ENCODE measurements around the gene NEURL1. TPM values are rescaled to one million over a fixed set of nuclear protein-coding genes. Genes with fewer than 3 reads are reported as not detected.

NEURL1 gene
- total RNA-seq, 1 experiment from 2014 or later, result not detected

- DNase-seq (ENCODE audit: low read depth), result no peak
Measured at GRCh38 chr10:103545366-103545765, 51.9 kb downstream of the NEURL1 start.

DNA sequence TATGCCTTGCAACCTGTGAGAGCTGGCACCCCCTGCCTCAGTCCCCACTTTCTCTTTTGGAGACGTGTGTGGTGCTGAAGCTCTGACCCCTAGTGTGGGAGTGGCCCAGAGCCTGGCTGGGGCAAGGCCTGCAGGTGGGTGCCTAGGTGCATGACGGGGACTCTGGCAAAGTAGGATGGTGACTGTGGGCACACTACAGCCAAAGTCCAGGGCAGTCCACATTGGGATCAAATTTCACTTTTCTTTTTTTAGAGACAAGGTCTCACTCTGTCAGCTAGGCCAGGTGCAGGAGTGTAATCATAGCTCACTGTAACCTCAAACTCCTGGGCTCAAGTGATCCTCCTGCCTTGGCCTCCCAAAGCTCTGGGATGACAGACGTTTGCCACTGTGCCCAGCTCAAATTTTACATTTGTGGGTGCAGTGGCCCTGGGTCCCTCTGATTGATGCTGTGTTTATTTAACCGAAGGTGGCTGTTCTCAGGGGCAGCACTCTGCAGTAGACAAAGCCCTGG lies 52.3 kb downstream of the NEURL1 start:
- no peak for DNase-seq (ENCODE audit: low read depth)

GRCh38 chr10:103546401-103546800 lies 52.9 kb downstream of the NEURL1 start:
- DNase-seq (ENCODE audit: low read depth), result no peak

GRCh38 chr10:103547391-103547946 lies 54.0 kb downstream of the NEURL1 start:
- no peak for DNase-seq (ENCODE audit: low read depth)

DNA sequence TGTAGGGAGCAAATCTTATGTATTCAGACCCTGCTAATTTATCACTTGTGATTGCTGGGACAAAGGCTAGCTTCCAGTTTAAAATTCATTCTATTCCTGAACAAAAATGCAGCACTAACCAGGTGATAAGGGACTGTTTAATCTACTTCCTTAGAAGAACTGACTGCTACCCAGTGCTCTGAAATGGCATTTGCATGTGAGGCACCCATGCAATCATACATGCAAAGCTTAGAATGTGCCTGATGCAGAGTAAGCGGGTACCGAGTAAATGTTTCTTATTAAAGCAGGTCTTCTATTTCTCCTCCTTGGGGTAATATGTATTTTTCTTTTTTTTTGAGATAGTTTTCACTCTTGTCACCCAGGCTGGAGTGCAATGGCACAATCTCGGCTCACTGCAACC lies 54.5 kb downstream of the NEURL1 start:
- no peak for DNase-seq (ENCODE audit: low read depth)

- DNase-seq (ENCODE audit: low read depth), result no peak
Measured at GRCh38 chr10:103548581-103549348, 55.3 kb downstream of the NEURL1 start.

DNA sequence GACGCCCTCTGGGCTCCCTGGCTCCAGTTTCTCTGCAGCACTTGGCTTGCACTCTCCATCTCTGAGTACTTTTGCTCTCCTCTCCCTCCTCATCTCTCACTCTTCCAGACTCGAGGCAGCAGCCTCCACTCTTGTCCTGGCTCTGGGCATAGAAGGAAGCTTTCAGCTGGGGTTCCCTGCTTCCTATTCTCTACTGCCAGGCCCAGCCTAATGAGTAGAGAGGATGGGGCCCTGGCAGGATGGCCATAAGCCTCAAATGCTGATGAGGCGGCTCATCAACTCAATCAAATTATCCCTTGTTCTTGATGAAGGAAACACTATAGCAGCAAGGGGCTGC lies 55.8 kb downstream of the NEURL1 start:
- DNase-seq (ENCODE audit: low read depth), result no peak

- DNase-seq (ENCODE audit: low read depth), result no peak
Measured at GRCh38 chr10:103550229-103550628, 56.7 kb downstream of the NEURL1 start.

DNA sequence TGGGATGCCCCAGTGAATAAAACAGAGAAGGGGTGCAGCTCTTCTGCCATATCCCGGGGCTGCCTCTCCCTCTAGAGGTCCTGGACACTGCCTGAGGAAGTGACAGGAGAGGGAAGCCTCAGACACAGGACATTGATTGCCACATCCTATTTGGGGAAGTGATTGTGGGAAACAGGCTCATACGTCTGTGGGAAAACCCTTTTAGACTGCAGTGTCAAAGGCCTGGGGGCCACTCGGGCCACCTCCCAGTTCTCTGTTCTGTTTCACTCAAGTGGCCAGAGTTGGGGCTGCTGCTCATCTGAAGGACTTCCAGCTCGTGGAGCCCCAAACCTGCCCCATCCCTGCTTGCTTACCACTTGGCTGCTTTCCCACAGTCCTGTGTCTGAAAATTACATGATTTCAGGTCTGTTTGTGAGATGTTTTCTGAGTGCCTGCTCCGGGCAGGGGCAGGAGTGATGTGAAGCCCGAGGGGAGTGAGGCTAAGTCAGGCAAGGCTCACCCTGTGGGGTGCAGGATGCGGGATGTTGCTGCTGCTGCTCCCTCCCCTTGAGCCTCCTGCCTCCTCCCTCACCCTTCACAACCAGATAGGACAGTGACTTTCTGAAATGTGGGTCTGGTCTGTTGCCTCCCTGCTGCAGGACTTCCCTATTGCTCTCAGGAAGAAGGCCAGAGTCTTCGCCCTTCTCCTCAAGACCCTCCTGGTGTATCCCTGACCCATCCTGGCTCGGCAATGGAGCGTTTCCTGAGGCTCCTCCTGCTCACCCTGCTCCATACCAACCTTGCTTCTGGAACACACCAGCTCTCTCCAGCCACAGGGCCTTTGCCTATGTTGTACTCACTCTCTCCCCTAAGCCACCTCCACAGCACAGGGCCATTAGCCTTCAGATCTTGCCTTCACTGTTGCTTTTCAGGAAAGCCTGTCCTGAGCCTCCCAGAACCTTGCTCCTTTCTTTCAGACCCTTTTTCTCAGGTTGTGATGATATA lies 58.4 kb downstream of the NEURL1 start:
- DNase-seq (ENCODE audit: low read depth), result no peak

DNA sequence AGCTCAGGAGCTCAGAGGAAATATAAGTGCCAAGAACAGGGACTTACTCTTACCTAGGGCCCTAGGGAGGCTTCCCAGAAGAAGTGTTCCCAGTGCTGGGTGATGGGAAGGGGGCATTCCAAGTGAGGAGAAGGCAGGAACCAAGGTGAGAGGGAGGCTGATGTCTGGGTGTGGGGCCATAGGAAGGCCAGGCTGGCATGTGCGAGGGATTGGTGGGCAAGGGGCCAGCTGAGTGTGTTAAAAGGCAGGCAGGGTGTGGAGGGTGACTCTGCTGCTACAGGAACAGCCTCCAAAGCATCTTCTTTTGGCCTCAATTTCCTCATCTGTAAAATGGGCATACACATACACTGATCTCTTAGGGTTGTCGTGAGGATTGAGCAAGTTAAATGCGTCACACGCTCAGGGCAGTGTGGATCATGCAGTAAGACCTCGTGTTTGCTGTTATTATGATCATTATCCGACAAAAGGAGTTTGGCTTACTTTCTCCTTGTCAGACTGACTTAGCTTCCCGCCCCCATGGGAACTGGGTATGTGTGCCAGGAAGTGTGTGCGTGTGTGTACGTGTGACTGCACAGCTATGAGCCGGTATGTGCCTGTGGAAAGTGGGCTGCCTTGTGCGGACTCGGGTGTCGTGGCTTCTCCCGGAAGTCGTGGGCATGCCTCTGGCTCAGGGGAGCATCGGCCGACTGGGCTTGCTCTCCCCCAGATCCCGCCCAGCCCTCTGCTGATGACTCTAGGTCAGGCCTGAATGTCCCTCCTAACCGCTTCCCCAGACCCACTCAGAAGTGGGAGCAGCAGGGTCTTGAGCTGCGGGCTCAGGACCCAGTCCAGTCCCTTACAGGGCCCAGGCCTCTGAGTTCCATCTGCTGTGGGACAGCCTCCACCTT lies 59.6 kb downstream of the NEURL1 start:
- no peak for DNase-seq (ENCODE audit: low read depth)

DNA sequence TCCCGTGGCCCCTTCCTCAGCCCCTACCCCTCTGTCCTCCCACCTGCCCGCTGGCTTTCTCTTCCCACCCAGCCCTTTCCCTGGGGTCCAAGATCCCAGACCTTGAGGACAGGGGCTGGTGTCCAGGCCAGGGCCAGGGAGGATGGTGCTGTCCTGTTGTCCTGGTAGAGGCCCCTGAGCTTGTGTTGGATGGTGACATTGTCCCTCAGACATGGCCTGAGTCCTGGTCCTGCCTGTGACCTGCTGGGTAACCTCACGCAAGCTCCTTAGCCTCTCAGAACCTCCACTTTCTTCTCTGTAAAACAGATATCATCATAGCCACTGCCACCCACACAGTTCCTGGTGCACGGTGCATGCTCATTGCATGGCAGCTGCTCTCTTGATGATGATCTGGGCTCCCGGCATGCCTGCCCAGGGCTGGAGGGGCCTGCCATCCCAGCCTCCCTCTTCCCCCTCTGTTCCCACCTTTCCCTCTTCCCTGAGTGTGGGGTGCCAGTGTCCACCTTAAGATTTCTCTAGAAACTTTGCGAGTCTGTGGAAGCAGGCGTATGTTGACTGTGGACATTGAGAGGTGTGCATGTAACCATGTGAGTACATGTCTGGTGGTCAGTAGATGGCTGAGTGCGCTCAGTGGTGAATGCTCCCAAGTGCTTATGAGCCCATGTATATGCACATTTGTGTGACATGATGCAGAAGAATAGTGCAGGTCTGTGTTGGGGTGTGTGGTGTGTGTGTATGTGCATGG lies 60.4 kb downstream of the NEURL1 start:
- DNase-seq (ENCODE audit: low read depth), result no peak

DNA sequence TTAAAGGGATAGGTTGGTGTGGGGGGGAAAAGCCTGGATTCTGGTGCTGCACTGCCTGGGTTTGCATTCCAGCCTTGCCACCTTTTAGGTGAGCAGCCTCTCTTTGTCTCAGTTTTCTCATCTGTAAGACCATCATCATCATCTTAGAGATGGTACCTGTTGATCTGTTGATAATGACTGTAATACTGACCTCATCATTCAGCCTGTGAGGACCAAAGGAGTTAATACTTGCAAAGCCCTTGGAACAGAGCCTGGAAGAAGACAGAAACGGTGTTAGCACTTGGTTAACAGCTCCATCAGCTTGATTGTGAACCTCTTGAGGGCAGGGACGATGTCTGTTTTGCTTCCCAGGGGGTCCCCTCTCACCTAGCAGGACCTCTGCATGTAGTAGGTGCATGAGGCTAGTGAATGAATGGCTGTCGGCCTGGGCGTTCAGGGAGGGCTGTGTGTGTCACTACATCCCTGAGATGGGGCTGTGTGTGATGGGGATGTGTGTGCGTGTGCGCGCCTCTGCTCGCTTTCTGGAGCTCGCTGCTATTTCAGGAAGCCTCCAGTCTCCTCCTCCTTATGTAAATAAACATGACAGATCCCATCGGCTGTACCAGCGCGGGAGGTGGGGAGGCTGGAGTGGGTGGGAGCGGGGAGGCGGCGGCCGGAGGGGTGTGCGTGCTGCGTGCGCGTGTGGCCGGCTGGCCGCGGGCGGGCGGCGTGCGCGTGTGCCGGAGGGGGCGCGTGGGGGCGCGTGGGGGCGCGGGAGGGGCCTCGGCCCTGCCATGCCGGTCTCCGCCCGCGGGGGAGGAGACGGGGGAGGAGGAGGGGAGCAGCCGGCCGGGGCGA lies 61.2 kb downstream of the NEURL1 start:
- peak; percentile 36 for DNase-seq (ENCODE audit: low read depth)

DNA sequence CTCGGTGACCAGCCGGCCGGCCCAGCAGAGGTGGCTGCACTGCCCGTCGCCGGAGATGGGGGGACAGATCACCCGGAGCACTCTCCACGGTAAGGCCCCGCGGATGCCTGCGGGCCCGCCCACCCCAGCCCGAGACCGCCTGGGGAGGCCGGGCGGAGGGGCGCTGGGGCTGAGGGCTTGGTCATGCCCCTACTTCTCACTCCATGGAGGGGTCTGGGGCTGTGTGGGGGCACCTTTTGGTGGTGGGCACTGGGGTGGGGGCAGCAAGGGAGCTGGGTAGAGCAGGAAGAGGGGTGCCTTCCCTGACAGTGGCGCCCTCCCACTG lies 61.8 kb downstream of the NEURL1 start:
- no peak for DNase-seq (ENCODE audit: low read depth)

GRCh38 chr10:103555712-103556111 lies 62.2 kb downstream of the NEURL1 start:
- no peak for DNase-seq (ENCODE audit: low read depth)

DNA sequence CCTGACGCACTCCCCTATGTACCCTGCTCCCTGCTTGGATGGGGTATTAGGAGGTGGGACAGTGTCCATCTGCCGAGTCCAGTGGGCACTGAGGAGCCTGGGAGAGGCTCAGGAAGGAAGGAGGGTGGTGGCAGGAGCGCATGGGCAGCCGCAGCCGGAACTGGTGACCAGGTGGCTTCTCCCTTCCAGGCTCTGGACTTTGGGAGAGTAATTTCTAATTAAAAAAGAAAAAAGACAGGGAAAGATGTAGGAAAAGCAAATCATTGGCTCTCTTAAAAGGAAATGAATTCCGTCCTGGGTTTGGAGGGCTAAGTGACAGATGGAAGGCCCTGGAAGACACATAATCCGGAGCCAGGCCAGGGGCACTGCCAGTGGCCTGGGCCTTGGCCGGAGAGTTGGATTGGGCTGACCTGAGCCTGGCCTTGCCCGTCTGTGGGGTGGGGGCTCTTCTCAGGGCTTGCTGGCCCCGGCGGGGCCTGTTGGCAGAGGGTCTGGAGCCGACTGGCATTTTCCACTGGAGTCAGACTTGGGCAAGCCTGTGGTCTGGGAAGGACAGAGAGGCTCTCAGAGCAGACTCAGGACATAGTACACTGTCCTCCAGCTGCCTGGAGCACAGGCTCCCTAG lies 63.0 kb downstream of the NEURL1 start:
- no peak for DNase-seq (ENCODE audit: low read depth)

DNA sequence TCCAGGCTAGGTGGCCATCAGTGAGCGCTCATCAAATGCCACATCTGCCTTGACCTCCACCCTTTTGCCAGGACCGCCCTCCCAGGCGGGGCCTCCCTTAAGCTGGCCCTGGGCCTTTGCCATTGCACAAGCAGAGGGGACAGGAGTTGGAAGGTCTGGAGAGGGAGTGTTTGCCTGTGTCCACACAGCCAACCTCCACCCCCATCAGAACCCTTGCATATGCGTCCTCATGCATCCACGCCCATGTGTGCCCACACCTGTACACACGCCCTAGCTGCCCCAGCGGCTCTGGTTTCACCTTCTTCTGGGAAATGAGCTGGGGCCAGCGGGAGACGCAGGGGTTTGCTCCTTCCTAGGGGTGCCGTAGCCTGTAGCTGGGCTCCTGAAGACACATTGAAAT lies 64.0 kb downstream of the NEURL1 start:
- no peak for DNase-seq (ENCODE audit: low read depth)

DNA sequence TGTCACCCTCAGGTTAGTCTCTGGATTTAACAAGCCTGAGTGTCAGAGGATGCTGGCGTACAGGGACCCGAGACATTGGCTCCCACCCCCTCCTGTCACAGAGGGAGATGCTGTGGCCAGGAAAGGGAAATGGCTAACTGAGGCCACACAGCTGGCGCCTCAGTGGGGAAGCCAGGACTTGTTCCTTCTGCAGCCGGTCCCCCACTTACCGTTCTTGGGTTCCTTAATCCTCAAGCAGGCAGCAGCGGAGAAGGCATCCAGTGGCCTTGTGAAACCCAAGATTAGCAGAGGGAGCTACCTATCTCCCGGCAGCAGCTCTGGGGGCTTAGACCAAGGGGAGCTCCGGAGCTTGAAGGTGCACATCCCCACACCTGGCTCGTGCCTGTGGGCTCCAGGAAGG lies 65.4 kb downstream of the NEURL1 start:
- no peak for DNase-seq (ENCODE audit: low read depth)

GRCh38 chr10:103559776-103560175 lies 66.3 kb downstream of the NEURL1 start:
- no peak for DNase-seq (ENCODE audit: low read depth)

GRCh38 chr10:103560886-103561285 lies 67.4 kb downstream of the NEURL1 start:
- no peak for DNase-seq (ENCODE audit: low read depth)

Measured in Daoy (cell line).